ENCODE results near the gene IARS2. TPM values are rescaled to one million over a fixed set of nuclear protein-coding genes. Genes with fewer than 3 reads are reported as not detected.

Gene IARS2
- total RNA-seq, 4 donors from 2014 or later: 43.3 to 59.0 (median 52.0) TPM

DNA sequence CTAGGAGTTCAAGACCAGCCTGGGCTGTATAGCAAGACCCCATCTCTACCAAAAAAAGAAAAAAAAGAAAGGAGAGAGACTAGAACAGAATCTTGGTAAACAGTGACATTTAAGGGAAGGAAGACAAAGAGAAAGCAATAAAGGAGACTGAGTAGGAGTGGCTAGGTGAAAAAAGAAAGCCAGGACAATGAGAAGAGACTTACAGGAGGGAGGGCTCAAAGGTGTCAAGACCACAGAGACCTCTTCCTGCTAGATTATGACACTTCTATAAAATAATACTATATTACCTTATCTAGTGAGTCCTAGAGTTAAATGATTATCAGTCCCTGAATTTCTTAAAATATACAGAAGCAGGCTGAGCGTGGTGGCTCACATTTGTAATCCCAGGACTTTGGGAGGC, 37.6 kb upstream of the IARS2 start:
- no peak overlapping the region for H3K4me3 ChIP-seq
- TF ChIP-seq POLR2A (IDR thresholded peaks at IDR 0.05) (no peak), EP300 (IDR thresholded peaks at IDR 0.05) (no peak)
- DNase-seq (ENCODE audit: low spot score in 2 of 2): no peak
- H3K9me3 ChIP-seq: no peaks in the 10 kb centered on the region
- no peak overlapping the region for H3K27ac ChIP-seq
- H3K27me3 ChIP-seq: no peaks in the 10 kb centered on the region
- H3K4me1 ChIP-seq: no peaks in the 10 kb centered on the region
- WGBS, 2 donors: 83 to 89% methylated on average over 1 of the region's 1 CpG
- H3K36me3 ChIP-seq: peaks cover 0 to 56% (median 5%) of the 10 kb centered on the region in 3 donors

DNA sequence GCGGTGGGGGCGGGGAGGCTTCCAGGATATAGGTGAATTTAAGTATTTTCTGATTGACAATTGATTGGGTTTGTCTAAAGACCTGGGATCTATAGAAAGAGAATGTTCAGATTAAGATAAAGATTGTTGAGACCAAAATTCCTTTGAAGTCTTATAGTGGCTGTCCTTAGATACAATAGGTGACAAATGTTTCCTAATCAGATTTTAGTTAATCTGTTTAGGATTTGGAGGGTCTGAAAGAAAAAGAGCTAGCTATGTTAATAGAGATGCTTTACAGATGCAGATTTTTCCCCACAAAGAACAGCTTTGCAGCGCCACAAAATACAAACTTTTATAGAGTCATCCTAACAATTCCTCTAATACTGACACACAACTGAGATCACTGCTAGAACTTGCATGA, 33.1 kb upstream of the IARS2 start:
- Histone ChIP-seq H3K36me3 (peaks cover 0 to 92% (median 5%) of the 10 kb centered on the region in 3 donors), H3K27ac (no peak overlapping the region), H3K4me1 (no peaks in the 10 kb centered on the region), H3K27me3 (no peaks in the 10 kb centered on the region), H3K4me3 (no peak overlapping the region), H3K9me3 (no peaks in the 10 kb centered on the region)
- DNase-seq (ENCODE audit: low spot score in 2 of 2): no peak
- 93 to 95% methylated on average over 3 of the region's 3 CpGs for WGBS, 2 donors
- TF ChIP-seq, protein P1, sequence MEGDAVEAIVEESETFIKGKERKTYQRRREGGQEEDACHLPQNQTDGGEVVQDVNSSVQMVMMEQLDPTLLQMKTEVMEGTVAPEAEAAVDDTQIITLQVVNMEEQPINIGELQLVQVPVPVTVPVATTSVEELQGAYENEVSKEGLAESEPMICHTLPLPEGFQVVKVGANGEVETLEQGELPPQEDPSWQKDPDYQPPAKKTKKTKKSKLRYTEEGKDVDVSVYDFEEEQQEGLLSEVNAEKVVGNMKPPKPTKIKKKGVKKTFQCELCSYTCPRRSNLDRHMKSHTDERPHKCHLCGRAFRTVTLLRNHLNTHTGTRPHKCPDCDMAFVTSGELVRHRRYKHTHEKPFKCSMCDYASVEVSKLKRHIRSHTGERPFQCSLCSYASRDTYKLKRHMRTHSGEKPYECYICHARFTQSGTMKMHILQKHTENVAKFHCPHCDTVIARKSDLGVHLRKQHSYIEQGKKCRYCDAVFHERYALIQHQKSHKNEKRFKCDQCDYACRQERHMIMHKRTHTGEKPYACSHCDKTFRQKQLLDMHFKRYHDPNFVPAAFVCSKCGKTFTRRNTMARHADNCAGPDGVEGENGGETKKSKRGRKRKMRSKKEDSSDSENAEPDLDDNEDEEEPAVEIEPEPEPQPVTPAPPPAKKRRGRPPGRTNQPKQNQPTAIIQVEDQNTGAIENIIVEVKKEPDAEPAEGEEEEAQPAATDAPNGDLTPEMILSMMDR (IDR thresholded peaks at IDR 0.05): no peak
- TF ChIP-seq EP300 (IDR thresholded peaks at IDR 0.05) (no peak), POLR2A (IDR thresholded peaks at IDR 0.05) (no peak)

DNA sequence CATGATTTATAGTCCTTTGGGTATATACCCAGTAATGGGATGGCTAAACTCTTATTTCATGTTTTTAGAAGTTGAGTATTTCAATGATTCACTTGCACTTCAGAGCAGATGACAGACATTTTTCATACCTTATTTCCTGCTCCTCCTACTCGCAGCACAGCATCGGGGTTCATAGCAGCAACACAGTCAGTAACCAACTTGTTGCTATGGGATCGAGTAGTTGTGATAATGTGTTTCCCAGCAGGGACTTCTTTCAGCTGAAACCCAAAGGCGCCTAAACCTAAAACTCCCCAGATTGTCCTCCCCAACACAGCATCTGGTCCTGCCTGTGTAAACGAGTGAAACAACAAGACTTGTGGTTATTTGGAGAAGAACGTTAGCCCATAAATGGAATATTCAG, 31.3 kb upstream of the IARS2 start:
- no peaks in the 10 kb centered on the region for H3K4me1 ChIP-seq
- peaks cover 0 to 92% (median 5%) of the 10 kb centered on the region in 3 donors for H3K36me3 ChIP-seq
- H3K27ac ChIP-seq: no peak overlapping the region
- no peak overlapping the region for H3K4me3 ChIP-seq
- H3K27me3 ChIP-seq: no peaks in the 10 kb centered on the region
- TF ChIP-seq EP300 (IDR thresholded peaks at IDR 0.05): no peak
- TF ChIP-seq POLR2A (IDR thresholded peaks at IDR 0.05): no peak
- TF ChIP-seq, protein P1 (IDR thresholded peaks at IDR 0.05): no peak
- 97 to 99% methylated on average over 6 of the region's 6 CpGs for WGBS, 2 donors
- no peaks in the 10 kb centered on the region for H3K9me3 ChIP-seq
- DNase-seq (ENCODE audit: low spot score in 2 of 2): no peak

DNA sequence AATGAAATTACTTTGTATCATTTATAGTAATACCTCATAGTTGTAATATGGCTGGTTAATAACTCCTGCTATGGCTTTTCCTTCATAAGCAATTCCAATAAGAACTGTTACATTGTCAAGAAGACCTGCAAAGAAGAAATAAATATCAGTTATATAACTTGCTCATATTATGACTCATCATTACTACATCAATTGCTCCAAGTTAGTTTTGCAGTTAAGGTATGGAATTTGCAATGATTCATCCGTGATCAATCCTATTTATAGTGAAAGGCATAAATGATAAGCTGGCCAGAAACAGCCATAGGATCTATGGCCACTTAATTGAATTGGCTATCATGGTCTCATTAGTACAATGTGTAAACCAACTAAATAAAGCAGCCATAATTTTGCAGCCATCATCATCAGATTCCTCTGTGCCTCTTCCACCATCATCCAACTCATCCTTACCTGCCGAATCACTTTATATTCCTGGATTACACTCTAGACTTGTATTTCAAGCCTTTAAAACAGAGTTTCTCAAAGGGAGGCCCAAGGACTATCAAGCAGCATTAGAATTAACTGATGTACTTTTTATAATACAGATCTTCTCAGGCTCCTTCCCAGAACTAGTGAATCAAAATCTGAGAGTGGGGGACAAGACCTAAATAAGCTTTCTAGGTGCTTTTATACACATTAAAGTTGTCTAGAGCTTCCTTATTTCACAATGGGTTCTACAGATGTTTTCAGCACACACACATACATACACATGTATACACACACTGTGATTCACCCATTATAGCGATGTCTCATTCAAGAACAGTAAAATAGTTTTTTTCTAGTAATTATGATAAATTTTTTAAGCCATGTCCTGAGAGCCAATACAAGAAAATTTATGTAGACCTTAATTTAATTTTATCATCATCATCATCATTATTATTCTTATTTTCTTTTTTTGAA, 26.4 kb upstream of the IARS2 start:
- Histone ChIP-seq H3K27ac (no peak overlapping the region), H3K36me3 (peaks cover 0 to 83% (median 0%) of the 10 kb centered on the region in 3 donors), H3K4me3 (no peak overlapping the region), H3K27me3 (no peaks in the 10 kb centered on the region), H3K4me1 (no peaks in the 10 kb centered on the region), H3K9me3 (no peaks in the 10 kb centered on the region)
- no peak for DNase-seq (ENCODE audit: low spot score in 2 of 2)
- WGBS, 2 donors: 94 to 98% methylated on average over 3 of the region's 3 CpGs
- TF ChIP-seq EP300 (IDR thresholded peaks at IDR 0.05): no peak
- TF ChIP-seq POLR2A (IDR thresholded peaks at IDR 0.05): no peak
- TF ChIP-seq, protein P1 (IDR thresholded peaks at IDR 0.05): no peak

DNA sequence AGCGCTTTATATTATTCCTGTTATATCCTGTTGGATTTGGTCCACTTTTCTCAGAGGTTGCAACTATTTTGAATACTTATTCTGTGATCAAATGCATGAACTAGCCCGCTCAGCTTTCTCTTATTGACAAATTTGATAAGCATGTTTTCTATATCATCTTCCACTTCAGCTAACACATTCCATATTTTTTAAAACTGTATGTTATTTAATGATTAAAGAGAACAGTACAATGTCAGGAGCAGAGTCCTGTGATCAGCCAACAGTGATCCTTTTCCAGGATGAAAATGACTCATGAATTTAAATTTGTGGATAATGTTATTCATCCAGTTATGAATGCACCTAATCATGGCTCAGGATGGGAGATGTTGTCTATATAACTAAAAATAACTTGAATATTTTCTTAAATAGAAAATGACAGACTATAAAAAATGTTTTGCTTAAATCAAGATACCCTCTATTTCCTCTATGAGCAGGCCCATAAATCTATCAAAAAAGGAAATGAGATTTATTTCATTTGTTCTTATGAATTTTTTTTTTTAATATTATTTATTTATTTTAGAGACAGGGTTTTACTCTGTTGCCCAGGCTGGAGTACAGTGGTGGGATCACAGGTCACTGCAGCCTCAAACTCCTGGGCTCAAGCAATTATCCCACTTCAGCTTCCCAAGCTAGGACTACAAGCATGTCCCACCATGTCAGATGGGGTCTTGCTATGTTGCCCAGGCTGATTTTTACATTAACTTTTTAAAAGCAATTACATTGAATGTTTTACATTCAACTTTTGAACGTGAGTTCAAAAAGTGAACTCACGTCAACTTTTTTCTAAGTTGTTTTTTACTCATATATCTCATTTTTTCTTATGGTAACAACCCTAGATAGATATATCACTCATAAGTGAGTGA, 16.8 kb upstream of the IARS2 start:
- no peak overlapping the region for H3K27ac ChIP-seq
- 85 to 92% methylated on average over 4 of the region's 4 CpGs for WGBS, 2 donors
- H3K9me3 ChIP-seq: no peaks in the 10 kb centered on the region
- no peak overlapping the region for H3K4me3 ChIP-seq
- TF ChIP-seq, protein P1 (IDR thresholded peaks at IDR 0.05): no peak
- no peak for TF ChIP-seq EP300 (IDR thresholded peaks at IDR 0.05)
- no peak for TF ChIP-seq POLR2A (IDR thresholded peaks at IDR 0.05)
- peaks cover 0 to 35% (median 0%) of the 10 kb centered on the region in 3 donors for H3K36me3 ChIP-seq
- H3K4me1 ChIP-seq: no peaks in the 10 kb centered on the region
- DNase-seq (ENCODE audit: low spot score in 2 of 2): no peak
- no peaks in the 10 kb centered on the region for H3K27me3 ChIP-seq
